Measurements from ENCODE around the gene XIRP1.

- TF ChIP-seq CTCF (IDR thresholded peaks at IDR 0.05): no peak
- no peak for TF ChIP-seq POLR2AphosphoS5 (IDR thresholded peaks at IDR 0.05; ENCODE audit: insufficient read depth in 1 of 2, low read depth in 1 of 2)
Measured at GRCh38 chr3:39148435-39149058, 43.8 kb downstream of the XIRP1 start.
